HG03558 (cell line): ENCODE measurements around the gene IL12RB1.
"Not testable (repeated sequence)": the region's sequence is repeated elsewhere in the genome, so short reads cannot be mapped to it uniquely, and the experiment has no call there.

Experiments used
- ATAC-seq: cut with Tn5 transposase; IDR thresholded peaks from one replicate; pipeline ENCODE4 v1.9.1; 2021; ENCODE audit warnings: moderate number of reproducible peaks; ENCODE audit not compliant: unreplicated experiment; ENCODE audit errors: extremely low read depth

Gene IL12RB1

DNA sequence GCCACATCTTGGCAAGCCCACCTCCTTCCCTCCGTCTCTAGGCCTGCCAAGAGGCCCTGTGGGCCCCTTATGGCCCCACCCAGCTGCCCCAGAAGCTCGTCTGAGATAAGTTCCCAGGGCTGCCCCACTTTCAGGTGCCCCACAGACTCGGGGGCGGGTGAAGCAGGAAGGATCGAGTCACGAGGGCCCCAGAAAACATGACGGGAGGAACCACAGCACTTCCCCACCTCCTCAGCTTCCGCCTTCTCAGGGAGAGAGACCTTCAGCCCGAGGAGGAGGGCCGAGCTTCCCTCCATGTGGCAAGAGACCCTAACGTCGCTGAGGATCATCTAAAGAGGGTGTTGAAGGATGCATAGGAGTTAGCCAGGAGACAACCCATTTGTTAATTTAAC is 4.5 kb upstream of the IL12RB1 start:
- ATAC-seq = no peak

DNA sequence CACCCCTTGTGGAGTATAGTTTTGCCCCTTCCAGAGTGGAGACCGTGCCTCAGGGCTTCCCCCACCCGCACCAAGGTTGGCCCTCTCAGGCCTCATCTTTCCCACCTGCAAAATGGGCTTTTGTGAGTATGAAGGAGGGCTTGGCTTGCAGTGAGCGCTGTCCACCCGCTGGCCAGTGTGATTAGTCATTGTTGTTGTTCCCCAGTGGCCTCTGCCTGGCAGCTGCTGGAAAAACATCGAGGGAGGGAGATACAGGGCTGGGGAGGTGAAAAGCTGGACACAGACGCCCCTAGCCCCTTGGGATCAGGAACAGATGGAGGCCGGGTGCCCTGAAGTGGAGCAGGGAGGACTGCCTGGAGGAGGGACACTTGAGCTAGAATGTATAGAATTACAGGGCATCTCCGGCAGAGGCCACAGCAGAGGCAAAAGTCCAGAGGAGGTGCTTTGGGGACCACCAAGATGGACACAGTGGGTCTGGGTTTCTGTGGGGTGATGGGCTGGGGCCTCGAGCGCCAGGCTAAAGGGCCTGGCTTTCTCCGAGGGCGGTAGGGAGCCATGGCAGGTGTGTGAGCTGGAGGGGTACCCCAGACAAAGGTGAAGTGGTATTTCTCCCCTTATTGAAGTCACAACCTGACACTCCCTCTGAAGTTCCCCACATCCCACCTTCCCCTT is 3.9 kb upstream of the IL12RB1 start:
- ATAC-seq = no peak

DNA sequence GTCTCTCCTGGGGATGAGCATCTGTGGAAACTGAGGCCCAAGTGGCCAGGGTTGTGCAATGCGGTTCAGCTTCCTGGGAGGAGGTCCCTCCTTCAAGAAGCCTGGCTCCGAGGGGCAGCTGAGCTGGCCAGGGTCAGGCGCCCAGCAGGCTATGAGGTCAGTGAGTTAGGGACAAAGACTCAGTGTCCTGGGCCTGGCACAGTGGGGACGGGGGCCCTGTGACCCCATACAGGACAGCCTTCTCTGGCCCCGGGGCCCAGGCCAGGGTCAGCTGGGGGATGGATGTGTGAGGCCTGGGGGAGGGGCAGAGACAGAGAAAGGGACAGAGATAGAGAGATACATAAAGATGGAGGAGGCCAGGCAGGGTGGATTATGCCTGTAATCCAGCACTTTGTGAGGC is 3.0 kb upstream of the IL12RB1 start:
- no peak for ATAC-seq

DNA sequence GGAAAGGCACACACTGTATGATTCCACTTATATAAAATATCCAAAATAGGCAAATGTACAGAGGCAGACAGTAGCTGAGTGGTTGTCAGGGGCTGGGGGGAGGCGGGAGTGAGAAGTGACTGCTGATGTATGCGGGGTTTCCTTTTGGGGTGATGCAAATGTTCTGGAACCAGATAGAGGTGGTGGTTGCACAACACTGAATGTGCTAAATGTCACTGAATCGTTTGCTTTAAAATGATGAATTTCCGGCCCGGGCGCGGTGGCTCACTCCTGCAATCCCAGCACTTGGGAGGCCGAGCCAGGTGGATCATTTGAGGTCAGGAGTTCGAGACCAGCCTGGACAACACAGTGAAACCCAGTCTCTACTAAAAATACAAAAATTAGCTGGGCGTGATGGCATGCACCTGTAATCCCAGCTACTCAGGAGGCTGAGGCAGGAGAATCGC is 2.4 kb upstream of the IL12RB1 start:
- ATAC-seq = not testable (repeated sequence)

DNA sequence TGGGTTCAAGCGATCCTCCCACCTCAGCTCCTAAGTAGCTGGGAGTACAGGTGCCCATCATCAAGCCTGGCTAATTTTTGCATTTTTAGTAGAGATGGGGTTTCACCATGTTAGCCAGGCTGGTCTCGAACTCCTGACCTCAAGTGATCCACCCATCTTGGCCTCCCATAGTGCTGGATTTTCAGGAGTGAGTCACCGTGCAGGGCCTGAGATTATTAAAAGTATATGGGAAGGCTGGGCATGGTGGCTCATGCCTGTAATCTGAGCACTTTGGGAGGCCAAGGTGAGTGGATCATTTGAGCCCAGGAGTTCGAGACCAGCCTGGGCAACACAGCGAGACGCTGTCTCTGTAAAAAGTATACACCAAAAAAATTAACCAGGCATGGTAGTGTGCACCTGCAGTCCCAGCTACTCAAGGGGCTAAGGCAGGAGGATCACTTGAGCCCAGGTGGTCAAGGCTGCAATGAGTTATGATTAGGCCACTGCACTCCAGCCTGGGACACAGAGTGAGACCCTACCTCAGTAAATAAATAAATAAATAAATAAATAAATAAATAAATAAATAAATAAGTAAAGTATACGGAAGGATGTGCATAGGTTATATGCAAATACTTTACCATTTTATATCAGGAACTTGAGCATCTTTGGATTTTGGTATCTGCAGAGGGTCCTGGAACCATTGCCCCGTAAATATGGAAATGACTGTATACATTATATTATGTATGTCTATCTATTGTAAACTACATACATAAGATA is 854 bp downstream of the IL12RB1 start:
- no peak for ATAC-seq

DNA sequence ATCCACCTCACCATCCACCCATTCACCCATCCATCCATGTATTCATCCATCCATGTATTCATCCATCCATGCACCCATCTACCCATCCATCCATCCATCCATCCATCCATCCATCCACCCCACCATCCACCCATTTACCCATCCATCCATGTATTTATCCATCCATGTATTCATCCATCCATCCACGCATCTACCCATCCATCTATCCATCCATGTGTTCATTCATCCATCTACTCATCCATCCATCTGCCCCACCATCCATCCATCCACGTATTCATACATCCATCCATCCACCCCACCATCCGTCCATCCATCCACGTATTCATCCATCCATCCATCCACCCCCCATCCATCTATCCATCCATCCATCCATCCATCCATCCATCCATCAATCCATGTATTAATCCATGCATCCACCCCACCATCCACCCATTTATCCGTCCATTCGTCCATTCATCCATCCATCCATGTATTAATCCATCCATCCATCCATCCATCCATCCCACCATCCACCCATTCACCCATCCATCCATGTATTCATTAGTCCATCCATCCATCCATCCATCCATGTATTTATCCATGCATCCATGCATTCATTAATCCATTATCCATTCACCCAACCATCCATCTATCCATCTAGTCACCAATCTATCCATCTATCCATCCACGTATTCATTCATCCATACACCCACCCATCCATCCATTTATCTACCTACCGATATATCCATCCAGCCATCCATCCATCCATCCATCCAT is 2.6 kb downstream of the IL12RB1 start:
- ATAC-seq = no peak

DNA sequence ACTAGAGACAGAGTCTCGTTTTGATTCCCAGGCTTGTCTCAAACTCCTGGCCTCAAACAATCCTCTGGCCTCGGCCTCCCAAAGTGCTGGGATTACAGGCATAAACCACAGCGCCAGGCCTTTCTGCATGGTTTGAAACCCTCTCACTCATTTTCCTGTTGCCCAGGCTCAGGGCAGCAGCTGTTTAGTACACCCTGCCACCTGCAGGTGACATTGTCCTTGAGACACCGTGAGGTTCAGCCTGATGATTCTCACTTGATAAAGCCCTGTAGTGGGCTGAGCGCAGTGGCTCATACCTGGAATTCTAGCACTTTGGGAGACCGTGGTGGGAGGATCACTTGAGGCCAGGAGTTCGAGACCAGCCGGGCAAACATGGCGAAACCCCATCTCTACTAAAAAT is 12.5 kb downstream of the IL12RB1 start:
- ATAC-seq = no peak

DNA sequence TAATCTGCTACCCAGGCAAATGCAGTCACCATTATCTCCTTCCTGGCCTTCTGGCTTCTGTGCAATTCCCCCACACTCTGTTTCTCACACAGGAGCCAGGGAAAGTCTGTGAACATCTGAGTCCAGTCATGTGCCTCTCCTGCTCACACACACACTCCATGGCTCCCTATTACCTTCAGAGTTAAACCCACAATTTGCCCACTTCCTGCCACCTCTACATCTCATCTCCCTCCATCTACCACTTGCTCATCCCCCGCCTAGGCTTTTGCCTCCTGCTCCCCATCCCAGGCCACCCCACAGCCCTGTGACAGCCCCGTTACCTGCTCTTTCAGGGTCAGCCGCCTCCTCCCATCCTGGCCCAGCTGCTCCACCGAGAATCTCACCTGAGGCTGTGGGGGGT is 13.5 kb downstream of the IL12RB1 start:
- ATAC-seq = no peak

DNA sequence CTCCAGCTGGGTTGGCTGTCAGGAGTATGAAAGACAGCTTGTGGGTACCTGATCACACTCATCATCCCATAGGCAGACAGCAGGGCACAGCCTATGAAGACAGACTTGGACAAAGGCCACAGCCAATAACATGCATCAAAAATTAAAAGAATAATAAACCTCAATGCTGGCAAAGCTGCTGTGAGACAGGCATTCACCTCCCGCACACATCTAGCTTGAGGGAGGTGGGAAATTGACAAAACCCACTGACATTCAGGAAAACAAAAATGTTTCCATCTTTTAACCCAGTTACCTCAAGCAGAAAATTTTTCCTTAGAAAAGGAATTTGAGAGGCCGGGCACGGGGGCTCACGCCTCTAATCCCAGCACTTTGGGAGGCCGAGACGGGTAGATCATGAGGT is 14.4 kb downstream of the IL12RB1 start:
- no peak for ATAC-seq

DNA sequence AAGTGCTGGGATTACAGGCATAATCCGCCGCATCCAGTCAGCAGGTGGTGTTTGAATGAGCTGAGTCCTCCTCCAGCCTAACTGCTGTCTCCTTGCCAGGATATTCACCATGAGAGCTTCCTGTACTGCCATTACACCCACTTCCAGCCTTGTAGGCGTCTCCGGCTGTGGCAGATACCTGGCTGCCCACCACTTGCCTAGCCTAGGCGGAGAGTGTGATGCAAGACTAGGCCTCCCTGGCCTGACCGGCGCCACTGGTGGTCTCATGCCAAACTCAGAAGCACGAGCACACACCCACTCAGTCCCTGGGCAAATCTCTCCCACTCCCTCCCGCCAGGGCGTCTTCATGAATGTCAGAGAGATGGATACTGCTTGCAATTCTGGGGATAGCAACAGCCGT is 16.6 kb downstream of the IL12RB1 start:
- ATAC-seq = no peak

DNA sequence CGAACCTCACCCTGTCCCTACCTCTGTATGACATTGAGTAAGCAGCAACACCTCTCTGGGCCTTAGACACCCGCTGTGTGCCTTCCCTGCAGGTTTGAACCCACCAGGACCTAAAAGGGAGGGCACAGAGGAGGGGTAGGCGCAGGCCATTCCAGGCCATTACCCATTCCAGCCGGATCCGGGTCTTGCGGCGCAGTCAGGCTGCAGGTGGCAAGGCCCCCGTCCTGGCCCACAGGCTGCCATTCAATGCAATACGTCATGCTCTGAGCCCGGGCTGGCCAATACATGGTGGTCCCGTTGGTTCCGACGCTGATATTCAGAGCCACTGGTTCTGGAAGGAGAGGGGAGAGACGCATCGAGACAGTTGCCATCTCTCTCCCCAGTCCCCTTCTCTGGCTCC is 17.4 kb downstream of the IL12RB1 start:
- ATAC-seq = no peak

DNA sequence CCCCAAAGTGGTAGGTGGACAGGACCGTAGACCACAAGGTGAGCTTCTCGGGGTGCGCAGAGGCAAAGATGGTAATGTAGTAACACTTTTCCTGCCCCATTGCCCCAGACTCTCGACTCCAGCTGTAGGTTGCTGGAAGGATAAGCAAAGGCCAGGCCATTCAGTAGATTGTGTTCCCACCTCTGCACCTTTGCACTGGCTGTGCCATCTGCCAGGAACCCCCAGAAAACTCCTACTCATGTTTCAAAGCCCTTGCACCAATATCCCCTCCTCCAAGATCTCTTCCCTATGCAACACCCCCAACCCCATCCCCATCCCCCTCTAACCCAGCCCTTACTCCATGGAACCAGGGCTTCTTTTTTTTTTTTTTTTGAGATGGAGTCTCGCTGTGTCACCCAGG is 18.3 kb downstream of the IL12RB1 start:
- ATAC-seq = no peak

DNA sequence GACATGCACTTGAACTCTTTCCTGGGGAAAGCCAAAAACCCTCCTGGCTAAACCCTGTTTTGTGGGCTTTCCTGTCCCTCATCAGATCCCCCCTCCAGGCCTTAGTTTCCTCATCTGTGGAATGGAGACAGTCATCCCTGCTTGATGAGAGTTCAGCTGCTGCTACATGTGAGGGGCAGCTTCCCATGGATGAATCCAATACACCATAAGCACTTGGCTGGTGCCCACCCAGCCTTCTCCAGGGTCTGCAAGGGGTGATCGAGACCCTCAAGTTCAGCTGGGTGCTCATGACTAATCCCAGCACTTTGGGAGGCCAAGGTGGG is 21.6 kb downstream of the IL12RB1 start:
- ATAC-seq = no peak

DNA sequence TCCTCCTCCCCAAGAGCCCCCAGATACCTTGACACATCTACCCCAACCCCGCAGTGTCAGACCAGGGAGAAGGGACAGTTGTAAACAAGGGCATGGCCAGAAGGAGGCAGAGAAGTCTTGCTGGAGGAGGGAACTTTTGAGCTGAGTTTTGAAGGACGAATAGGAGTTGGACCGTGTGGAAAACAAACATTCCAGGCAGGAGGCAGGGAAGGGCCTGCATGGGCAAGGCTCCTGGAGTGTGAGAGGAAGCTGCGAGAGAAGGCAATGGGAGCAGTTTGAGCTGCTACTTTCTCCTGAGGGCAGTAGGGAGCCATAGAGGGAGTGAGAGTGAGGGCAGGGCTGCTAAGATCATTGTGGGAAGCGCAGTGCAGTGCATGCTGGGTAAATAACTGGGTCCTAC is 23.3 kb downstream of the IL12RB1 start:
- ATAC-seq = no peak

DNA sequence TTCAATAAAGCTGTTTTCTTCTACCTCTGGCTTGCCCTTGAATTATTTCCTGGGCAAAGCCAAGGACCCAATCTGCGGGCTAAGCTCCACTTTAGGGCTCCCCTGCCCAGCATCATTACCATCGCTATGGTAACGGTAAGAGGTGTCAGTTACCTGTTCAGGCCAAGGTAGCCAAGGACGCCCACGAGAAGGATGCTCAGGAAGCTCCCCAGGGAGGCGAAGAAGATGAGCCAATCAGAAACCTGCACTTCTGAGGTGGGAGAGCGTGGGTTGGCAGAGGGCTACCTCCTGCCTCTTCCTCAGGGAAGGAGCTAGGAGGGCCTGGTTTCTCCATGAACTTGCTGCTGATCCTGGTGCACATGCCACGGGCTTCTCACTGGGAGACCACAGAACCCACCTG is 24.7 kb downstream of the IL12RB1 start:
- no peak for ATAC-seq

DNA sequence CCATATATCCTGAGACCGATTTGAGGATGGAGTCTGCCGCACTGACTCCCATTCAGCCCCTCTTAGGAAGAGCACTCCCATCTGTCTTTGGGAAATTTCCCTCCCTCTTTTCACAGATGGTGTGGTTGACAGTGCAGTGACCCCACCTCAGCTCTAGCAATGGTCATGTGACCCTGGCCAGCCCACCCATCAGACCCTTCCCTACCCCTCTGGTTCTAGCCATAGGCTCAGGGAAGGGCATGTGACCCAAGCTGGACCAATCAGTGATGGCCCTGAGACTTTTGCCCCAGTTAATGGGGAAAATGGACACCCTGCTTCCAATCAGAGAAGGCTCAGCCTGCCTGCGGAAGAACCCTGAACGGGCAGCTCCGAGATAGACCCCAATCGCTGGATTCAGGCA is 26.3 kb downstream of the IL12RB1 start:
- ATAC-seq = no peak

DNA sequence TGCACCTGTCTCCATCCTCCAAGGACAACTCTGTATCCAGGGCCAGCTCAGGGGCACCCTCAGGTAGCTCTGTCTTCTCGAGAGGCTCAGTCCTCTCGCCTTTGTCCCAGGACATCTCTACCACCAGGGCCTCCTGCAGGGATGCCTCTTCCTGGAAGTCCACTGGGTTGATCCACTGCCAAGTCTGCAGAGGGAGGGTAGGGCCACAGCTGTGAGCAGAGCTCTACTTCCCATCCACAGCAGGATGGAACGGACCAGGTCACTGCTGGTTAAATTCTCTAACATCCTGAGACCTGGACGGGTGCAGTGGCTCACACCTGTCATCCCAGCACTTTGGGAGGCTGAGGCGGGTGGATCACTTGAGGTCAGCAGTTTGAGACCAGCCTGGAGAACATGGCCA is 26.8 kb downstream of the IL12RB1 start:
- no peak for ATAC-seq

DNA sequence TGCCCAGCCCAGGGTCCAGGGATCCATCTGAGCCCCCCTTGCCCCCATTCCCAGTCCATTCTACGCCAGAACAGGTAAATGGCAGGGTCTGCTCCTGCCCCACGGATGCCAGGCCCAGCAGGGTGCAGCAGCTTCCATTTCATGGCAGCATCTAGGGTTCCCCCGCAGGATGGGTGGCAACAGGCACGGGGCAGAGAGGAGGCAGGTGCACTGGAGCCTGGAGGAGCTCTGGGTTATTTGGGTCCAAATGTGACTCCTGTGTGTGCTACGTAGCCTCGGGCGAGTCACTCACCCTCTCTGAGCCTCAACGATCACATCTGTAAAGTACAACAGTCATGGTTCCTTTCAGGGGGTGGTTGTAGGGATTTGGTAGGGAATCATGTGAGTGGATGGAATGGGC is 27.4 kb downstream of the IL12RB1 start:
- no peak for ATAC-seq

DNA sequence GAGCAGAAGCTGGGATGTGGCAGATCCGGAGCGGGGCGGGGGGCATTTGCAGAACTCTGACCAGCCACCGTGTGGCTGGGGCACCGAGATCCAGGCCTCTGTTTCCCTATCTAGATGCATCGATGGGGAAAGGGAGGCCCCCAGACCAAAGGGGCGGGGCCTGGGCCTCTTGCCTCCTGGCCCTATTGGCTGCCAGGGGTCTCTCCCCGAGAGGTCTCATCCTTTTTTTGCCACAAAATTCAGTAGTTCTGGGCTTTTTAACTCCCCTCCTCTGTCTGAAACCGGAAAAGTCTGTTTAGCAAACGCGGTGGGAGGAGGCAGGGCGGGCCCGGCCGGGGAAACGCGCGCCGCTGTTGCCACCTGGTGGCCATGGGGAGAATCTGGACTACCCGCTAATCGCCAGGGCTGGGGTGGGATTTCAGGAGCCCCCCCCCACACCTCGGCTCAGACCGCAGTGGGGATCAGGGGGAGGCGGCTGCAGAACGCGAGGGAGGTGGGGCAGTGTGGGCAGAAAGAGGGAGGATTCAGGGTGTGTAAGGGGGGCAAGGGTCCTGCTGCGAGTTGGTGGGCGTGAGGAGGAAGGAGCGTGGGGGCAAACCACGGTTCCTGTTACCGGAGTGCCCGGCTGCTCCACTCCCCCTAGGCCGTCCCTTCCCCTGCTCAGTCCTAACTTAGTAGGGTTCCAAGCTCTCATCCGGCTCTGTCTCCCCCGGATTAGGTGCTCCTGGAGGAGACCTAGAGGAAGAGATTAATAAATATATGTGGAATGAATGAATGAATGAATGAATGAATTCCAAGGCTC is 28.3 kb downstream of the IL12RB1 start:
- no peak for ATAC-seq

DNA sequence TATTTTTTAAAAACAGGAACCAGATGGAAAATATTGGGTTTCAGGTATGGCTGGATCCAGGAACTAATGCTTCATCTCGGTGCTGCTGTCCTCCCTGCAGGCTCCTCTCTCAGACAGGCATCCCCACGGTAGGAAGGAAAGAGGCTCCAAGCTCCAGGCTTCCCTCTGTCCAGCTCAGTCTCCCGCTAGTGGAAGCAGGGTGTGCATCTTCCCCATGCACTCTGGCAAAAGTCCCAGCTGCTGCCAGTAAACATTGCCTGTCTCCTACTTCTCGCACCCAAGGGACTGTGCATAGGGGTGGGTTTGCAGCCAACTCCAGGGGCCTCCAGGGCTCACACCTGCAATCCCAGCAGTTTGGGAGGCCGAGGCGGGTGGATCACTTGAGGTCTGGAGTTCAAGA is 29.2 kb downstream of the IL12RB1 start:
- ATAC-seq = no peak

DNA sequence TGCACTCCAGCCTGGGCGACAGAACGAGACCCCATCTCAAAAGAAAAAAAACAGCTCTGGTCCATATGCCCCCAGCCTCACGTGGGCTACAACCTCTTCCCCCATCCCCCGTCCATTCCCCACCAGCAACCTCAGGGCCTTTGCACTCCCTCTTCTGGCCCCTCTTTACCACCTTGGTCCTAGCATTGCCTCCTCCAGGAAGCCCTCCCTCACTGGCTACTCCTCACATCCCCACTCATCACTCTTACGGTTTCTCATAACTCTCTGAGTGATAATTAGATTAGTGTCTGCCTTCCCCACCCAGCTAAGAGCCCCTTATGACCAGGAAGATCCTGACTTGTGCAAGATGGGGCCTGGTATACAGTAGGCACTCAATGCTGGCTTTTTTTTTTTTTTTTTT is 30.8 kb downstream of the IL12RB1 start:
- ATAC-seq = no peak
